Measurements from ENCODE around the gene PRPF4. TPM values are rescaled to one million over a fixed set of nuclear protein-coding genes. Genes with fewer than 3 reads are reported as not detected.

Gene PRPF4
- total and polyA plus RNA-seq, 9 of the 15 experiments (the other 6 are each of a cell fraction or from before 2014, with no cell fraction given): 25.8 to 66.0 (median 39.8) TPM

GRCh38 chr9:113299800-113300292 lies 24.4 kb downstream of the PRPF4 start (continued):
- TF ChIP-seq HMBOX1 (IDR thresholded peaks at IDR 0.05) (peak; percentile 95), BHLHE40 (IDR thresholded peaks at IDR 0.05; ENCODE audit: low read length) (peak; percentile 41; the same call in 1 of the 2 replicates), PATZ1 (CRISPR knock-in tag; IDR thresholded peaks at IDR 0.05; ENCODE audit: borderline replicate concordance) (no peak), ZNF41 (CRISPR knock-in tag; conservative IDR thresholded peaks at IDR 0.05) (no peak), E2F6 (IDR thresholded peaks at IDR 0.05; ENCODE audit: borderline replicate concordance in 1 of 2, extremely low read depth in 1 of 2, insufficient read depth in 1 of 2, insufficient read length in 1 of 2, low read depth in 1 of 2, low read length in 1 of 2, poor library complexity in 1 of 2, severe bottlenecking in 1 of 2) (no peak), HES1 (IDR thresholded peaks at IDR 0.05; ENCODE audit: low read depth) (no peak; the same call in 1 of the 2 replicates), SIX5 (IDR thresholded peaks at IDR 0.05; ENCODE audit: borderline replicate concordance in 1 of 2, insufficient read depth in 1 of 2, low read depth in 1 of 2, low read length in 2 of 2) (no peak), ATF1 (CRISPR knock-in tag; IDR thresholded peaks at IDR 0.05) (no peak), ATF1 (tag; IDR thresholded peaks at IDR 0.05) (peak; percentile 35; the same call in 1 of the 2 replicates), SLC30A9 (CRISPR knock-in tag; IDR thresholded peaks at IDR 0.05) (no peak), NFIX (CRISPR knock-in tag; IDR thresholded peaks at IDR 0.05; ENCODE audit: low read depth) (no peak), ZNF449 (CRISPR knock-in tag; IDR thresholded peaks at IDR 0.05) (peak; percentile 86; the same call in 1 of the 2 replicates), TOE1 (IDR thresholded peaks at IDR 0.05; ENCODE audit: borderline replicate concordance) (peak; percentile 27; the same call in 1 of the 2 replicates), TOE1 (CRISPR knock-in tag; IDR thresholded peaks at IDR 0.05; ENCODE audit: borderline replicate concordance, low read depth) (no peak), MYBL2 (IDR thresholded peaks at IDR 0.05; ENCODE audit: low read depth) (no peak), MYBL2 (CRISPR knock-in tag; IDR thresholded peaks at IDR 0.05; ENCODE audit: borderline replicate concordance) (no peak), DPF2 (IDR thresholded peaks at IDR 0.05) (0 out of 2 replicates have a peak, but pooled peaks have one; percentile 41), ZNF717 (CRISPR knock-in tag; IDR thresholded peaks at IDR 0.05) (no peak), EHMT2 (IDR thresholded peaks at IDR 0.05) (0 out of 2 replicates have a peak, but pooled peaks have one; percentile 41), JUN (IDR thresholded peaks at IDR 0.05; ENCODE audit: borderline replicate concordance, low read depth, low read length) (peak; percentile 62; the same call in 1 of the 2 replicates), JUN (CRISPR knock-in tag; IDR thresholded peaks at IDR 0.05; ENCODE audit: borderline replicate concordance) (no peak), ARID1B (IDR thresholded peaks at IDR 0.05) (peak; percentile 45; the same call in 1 of the 2 replicates), POLR2A (conservative IDR thresholded peaks at IDR 0.05) (no peak), GATA2 (CRISPR knock-in tag; IDR thresholded peaks at IDR 0.05) (no peak)

All from K562 (cell line).